Fibroblast of villous mesenchyme (primary cell): ENCODE measurements around the gene HES7. TPM values are rescaled to one million over a fixed set of nuclear protein-coding genes. Genes with fewer than 3 reads are reported as not detected.
A peak's percentile ranks its signal among the peaks of the same experiment; 100 is the strongest.
"Not testable (repeated sequence)": the region's sequence is repeated elsewhere in the genome, so short reads cannot be mapped to it uniquely, and the experiment has no call there.

ENCODE experiments used
- DNase-seq: peaks from one replicate; pipeline ENCODE4 v3.0.0-alpha.2; 2010; ENCODE audit warnings: low read depth
- H3K4me3 ChIP-seq: 2 replicates; pipeline ENCODE4 v1.5.1; 2011; ENCODE audit warnings: low read depth, mild to moderate bottlenecking, low read length
- CTCF ChIP-seq: IDR thresholded peaks from 2 replicates; pipeline ENCODE4 v1.5.1; 2012; ENCODE audit warnings: low read depth, mild to moderate bottlenecking, low read length; ENCODE audit not compliant: insufficient read depth
- total RNA-seq: library from RNA; depleted of rRNA; stranded (reverse); fragments of >200 nt; gene quantifications from 2 replicates; pipeline ENCODE4 v1.2.3, GENCODE V29; 2012

Gene HES7
- total RNA-seq, result not detected in 2 replicates

DNA sequence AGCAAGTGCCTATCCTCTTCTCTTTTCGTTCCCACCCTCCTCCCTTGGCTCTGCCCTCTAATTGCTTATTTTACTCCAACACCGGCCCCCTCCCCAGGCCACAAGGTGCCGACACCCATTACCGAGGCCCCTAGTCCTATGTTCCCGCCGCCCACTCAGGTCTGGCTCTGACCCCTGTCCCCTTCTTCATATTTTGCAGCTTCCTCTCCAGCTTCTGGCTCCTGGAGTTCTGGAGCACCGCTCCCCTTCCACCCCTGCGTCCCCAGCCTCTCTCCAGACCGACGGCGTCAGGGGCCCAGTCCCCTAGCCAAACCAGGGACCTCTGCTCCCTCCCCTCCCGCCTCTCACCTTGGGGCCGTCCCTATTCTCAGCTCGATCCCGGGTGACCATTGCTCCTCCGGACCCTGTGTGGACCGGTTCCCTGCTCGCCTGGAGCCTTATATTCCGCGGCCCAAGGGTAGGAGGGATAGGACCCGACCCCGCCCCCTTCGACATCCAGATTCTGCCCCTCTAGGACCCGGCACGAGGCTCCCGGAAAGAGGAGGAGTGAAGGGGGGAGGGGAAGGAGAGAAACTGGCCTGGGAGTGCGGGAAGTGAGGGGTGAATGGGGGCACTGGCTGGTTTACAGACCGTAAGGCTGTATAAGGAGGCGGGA lies at the start of gene HES7:
Gene HES7, minus strand, starts transcription at position 412 of the 655 bp plus-strand sequence. Its CDS starts 22 bp downstream, at position 390.
- no peak for DNase-seq

DNA sequence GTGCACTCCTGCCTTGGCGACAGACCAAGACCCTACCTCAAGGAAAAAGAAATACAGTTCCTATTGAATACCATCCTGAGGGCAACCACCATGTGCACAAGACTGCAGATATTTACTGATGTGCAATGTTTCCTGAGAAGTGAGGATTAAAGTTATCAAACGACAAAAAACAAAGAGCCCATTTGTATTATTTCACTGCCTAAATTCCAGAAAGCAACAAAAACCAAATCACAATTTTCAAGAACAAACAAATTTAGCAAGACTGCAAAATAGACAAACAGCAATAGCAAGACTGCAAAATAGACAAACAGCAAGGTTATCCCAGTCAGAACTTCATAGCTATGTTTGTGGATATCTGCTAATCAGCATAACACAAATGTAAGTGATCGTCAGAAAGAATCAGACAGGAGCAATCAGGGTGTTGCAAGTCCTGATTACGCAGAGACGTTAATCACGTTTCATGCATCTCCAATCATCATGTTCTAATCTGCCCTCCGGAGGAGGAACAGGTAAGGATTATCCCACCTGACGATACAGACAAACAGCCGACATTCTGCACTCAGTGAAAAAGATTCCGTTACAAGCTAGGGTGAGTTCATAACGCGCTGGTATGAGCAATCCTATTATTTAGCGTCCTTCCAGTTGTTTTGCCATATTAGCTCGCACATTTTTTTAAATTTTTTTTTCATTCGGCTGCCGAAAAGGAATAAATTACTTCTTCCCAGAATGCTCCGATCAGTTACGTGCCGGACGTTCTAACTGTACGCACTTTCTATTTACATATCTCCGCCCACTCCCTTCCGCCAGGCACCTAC lies 49.4 kb upstream of the HES7 start:
- no peak for TF ChIP-seq CTCF
- H3K4me3 ChIP-seq, result peak overlapping the region; percentile 55
- DNase-seq, result peak; percentile 98

More for the DNA sequence above, at the start of gene HES7:
- peak within 1 kb of the TSS; percentile 79 for H3K4me3 ChIP-seq
- TF ChIP-seq CTCF, result no peak

DNA sequence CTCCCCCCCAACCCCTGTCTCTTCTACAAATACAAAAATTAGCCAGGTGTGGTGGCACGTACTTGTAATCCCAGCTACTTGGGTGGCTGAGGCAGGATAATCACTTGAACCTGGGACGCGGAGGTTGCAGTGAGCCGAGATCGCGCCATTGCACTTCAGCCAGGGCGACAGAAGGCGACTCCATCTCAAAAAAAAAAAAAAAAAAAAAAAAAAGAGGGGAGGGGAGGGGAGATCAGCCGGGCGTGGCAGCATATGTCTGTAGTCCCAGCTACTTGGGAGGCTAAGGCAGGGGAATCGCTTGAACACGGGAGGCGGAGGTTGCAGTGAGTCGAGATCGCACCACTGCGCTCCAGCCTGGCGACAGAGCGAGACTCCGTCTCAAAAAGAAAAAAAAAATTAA lies 46.3 kb upstream of the HES7 start:
- DNase-seq, result not testable (repeated sequence)
- H3K4me3 ChIP-seq, result peak overlapping the region; percentile 21

GRCh38 chr17:8167526-8167925 lies 43.6 kb upstream of the HES7 start:
- DNase-seq, result no peak
- no peak overlapping the region for H3K4me3 ChIP-seq
- no peak for TF ChIP-seq CTCF

- DNase-seq, result no peak
- TF ChIP-seq CTCF, result no peak
- H3K4me3 ChIP-seq, result no peak overlapping the region
These were observed 42.8 kb upstream of the HES7 start for GRCh38 chr17:8166731-8167130.

DNA sequence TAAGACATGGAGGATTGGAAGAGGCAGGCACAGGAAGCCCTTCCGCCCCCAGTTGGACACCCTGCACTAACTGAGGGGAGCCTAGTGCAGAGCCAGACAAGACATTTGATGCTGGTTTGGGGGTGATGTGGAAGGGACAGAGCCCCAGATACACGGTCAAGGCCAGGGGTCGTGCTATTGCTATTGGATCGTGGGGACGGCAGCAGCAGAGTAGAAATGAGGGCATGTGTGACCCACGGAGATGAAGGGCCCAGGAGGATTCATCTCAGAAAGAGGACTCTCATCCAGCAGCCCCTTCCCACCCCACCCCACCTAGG lies 40.9 kb upstream of the HES7 start:
- no peak for TF ChIP-seq CTCF
- no peak for DNase-seq
- no peak overlapping the region for H3K4me3 ChIP-seq

GRCh38 chr17:8163978-8164814 lies 40.3 kb upstream of the HES7 start:
- no peak for TF ChIP-seq CTCF
- DNase-seq, result peak; percentile 81
- H3K4me3 ChIP-seq, result no peak overlapping the region
